ENCODE data around the gene PDILT.
"Not testable (repeated sequence)": the region's sequence is repeated elsewhere in the genome, so short reads cannot be mapped to it uniquely, and the experiment has no call there.

PDILT gene

GRCh38 chr16:20404637-20405036, at the start of gene PDILT:
PDILT (minus strand) TSS chr16:20404737; CDS start chr16:20399300, 5,437 bp downstream.
- H3K4me3 Mint-ChIP-seq: no peak within 1 kb of the TSS
- no peaks in the 10 kb centered on the region for H3K27me3 Mint-ChIP-seq
- H3K27ac Mint-ChIP-seq: no peak within 1 kb of the TSS
- H3K36me3 Mint-ChIP-seq: no peaks in the 10 kb centered on the region
- H3K4me1 Mint-ChIP-seq: no peaks in the 10 kb centered on the region
- no peaks in the 10 kb centered on the region for H3K9me3 Mint-ChIP-seq

GRCh38 chr16:20453633-20454032, 49.1 kb upstream of the PDILT start:
- not testable (repeated sequence) for H3K4me3 Mint-ChIP-seq, H3K27ac Mint-ChIP-seq, H3K4me1 Mint-ChIP-seq, H3K9me3 Mint-ChIP-seq, H3K36me3 Mint-ChIP-seq, H3K27me3 Mint-ChIP-seq

GRCh38 chr16:20451364-20451763, 46.8 kb upstream of the PDILT start, which contains the start of gene ACSM2A:
ACSM2A (plus strand) TSS chr16:20451521; CDS start chr16:20460115, 8,594 bp downstream.
- not testable (repeated sequence) for H3K4me1 Mint-ChIP-seq, H3K4me3 Mint-ChIP-seq, H3K27me3 Mint-ChIP-seq, H3K27ac Mint-ChIP-seq, H3K9me3 Mint-ChIP-seq, H3K36me3 Mint-ChIP-seq

- H3K4me3 Mint-ChIP-seq, H3K27me3 Mint-ChIP-seq, H3K9me3 Mint-ChIP-seq, H3K27ac Mint-ChIP-seq, H3K4me1 Mint-ChIP-seq, H3K36me3 Mint-ChIP-seq: not testable (repeated sequence)
These were observed 42.3 kb upstream of the PDILT start for GRCh38 chr16:20446652-20447393.

- H3K36me3 Mint-ChIP-seq, H3K4me1 Mint-ChIP-seq, H3K27me3 Mint-ChIP-seq, H3K27ac Mint-ChIP-seq, H3K9me3 Mint-ChIP-seq, H3K4me3 Mint-ChIP-seq: not testable (repeated sequence)
These were observed 37.3 kb upstream of the PDILT start for GRCh38 chr16:20441859-20442258.

- Mint-ChIP-seq H3K9me3 (no peaks in the 10 kb centered on the region), H3K27me3 (no peaks in the 10 kb centered on the region), H3K36me3 (no peaks in the 10 kb centered on the region), H3K27ac (no peak overlapping the region), H3K4me3 (no peak overlapping the region), H3K4me1 (no peaks in the 10 kb centered on the region)
These were observed 36.7 kb upstream of the PDILT start for GRCh38 chr16:20441191-20441590.

GRCh38 chr16:20440731-20441130, 36.2 kb upstream of the PDILT start:
- H3K9me3 Mint-ChIP-seq, H3K27me3 Mint-ChIP-seq, H3K27ac Mint-ChIP-seq, H3K4me1 Mint-ChIP-seq, H3K36me3 Mint-ChIP-seq, H3K4me3 Mint-ChIP-seq: not testable (repeated sequence)

- H3K4me1 Mint-ChIP-seq, H3K4me3 Mint-ChIP-seq, H3K27me3 Mint-ChIP-seq, H3K27ac Mint-ChIP-seq, H3K9me3 Mint-ChIP-seq, H3K36me3 Mint-ChIP-seq: not testable (repeated sequence)
These were observed 35.3 kb upstream of the PDILT start for GRCh38 chr16:20439820-20440231.

- H3K4me3 Mint-ChIP-seq, H3K27me3 Mint-ChIP-seq, H3K36me3 Mint-ChIP-seq, H3K27ac Mint-ChIP-seq, H3K4me1 Mint-ChIP-seq, H3K9me3 Mint-ChIP-seq: not testable (repeated sequence)
These were observed 34.4 kb upstream of the PDILT start for GRCh38 chr16:20438950-20439349.

GRCh38 chr16:20430948-20431347, 26.4 kb upstream of the PDILT start:
- Mint-ChIP-seq H3K27me3 (peaks cover 4% of the 10 kb centered on the region), H3K4me1 (no peaks in the 10 kb centered on the region), H3K36me3 (no peaks in the 10 kb centered on the region), H3K27ac (no peak overlapping the region), H3K4me3 (no peak overlapping the region), H3K9me3 (peaks cover 4% of the 10 kb centered on the region)

GRCh38 chr16:20430480-20430879, 25.9 kb upstream of the PDILT start:
- not testable (repeated sequence) for H3K4me1 Mint-ChIP-seq, H3K27me3 Mint-ChIP-seq, H3K36me3 Mint-ChIP-seq, H3K4me3 Mint-ChIP-seq, H3K27ac Mint-ChIP-seq, H3K9me3 Mint-ChIP-seq

- H3K9me3 Mint-ChIP-seq, H3K4me3 Mint-ChIP-seq, H3K27me3 Mint-ChIP-seq, H3K27ac Mint-ChIP-seq, H3K4me1 Mint-ChIP-seq, H3K36me3 Mint-ChIP-seq: not testable (repeated sequence)
These were observed 25.0 kb upstream of the PDILT start for GRCh38 chr16:20429499-20429898.

GRCh38 chr16:20427401-20427797, 22.9 kb upstream of the PDILT start:
- H3K4me1 Mint-ChIP-seq, H3K4me3 Mint-ChIP-seq, H3K9me3 Mint-ChIP-seq, H3K27me3 Mint-ChIP-seq, H3K27ac Mint-ChIP-seq, H3K36me3 Mint-ChIP-seq: not testable (repeated sequence)

- Mint-ChIP-seq H3K4me1 (no peaks in the 10 kb centered on the region), H3K36me3 (no peaks in the 10 kb centered on the region), H3K9me3 (peaks cover 4% of the 10 kb centered on the region), H3K27ac (no peak overlapping the region), H3K27me3 (peaks cover 1% of the 10 kb centered on the region), H3K4me3 (no peak overlapping the region)
These were observed 19.8 kb upstream of the PDILT start for GRCh38 chr16:20424129-20424866.

GRCh38 chr16:20423772-20424128, 19.2 kb upstream of the PDILT start:
- H3K9me3 Mint-ChIP-seq, H3K27me3 Mint-ChIP-seq, H3K27ac Mint-ChIP-seq, H3K36me3 Mint-ChIP-seq, H3K4me1 Mint-ChIP-seq, H3K4me3 Mint-ChIP-seq: not testable (repeated sequence)

- not testable (repeated sequence) for H3K36me3 Mint-ChIP-seq, H3K9me3 Mint-ChIP-seq, H3K27ac Mint-ChIP-seq, H3K27me3 Mint-ChIP-seq, H3K4me3 Mint-ChIP-seq, H3K4me1 Mint-ChIP-seq
These were observed 17.2 kb upstream of the PDILT start for GRCh38 chr16:20421748-20422147.

GRCh38 chr16:20419093-20419492, 14.6 kb upstream of the PDILT start:
- H3K27ac Mint-ChIP-seq, H3K4me1 Mint-ChIP-seq, H3K36me3 Mint-ChIP-seq, H3K27me3 Mint-ChIP-seq, H3K9me3 Mint-ChIP-seq, H3K4me3 Mint-ChIP-seq: not testable (repeated sequence)

All from activated naive CD4-positive, alpha-beta T cell treated with anti-CD3 and anti-CD28 coated beads, Interleukin-2, amount 50 U/mL, for 24 hours (primary cell).